ENCODE measurements around the gene TMTC2. TPM values are rescaled to one million over a fixed set of nuclear protein-coding genes. Genes with fewer than 3 reads are reported as not detected.
"Not testable (repeated sequence)": the region's sequence is repeated elsewhere in the genome, so short reads cannot be mapped to it uniquely, and the experiment has no call there.

TMTC2 gene
- total RNA-seq, 2 experiments from 2014 or later, result 1.8 to 2.1 TPM

- H3K4me3 ChIP-seq (ENCODE audit: low read length), result no peak overlapping the region
- intact Hi-C loops (cut with DNase I, micrococcal nuclease), result no loop called here
- H3K9me3 ChIP-seq (ENCODE audit: control insufficient read depth in 1 of 2, insufficient read depth in 1 of 2, low read length in 2 of 2), result no peaks in the 10 kb centered on the region
- H3K27me3 Mint-ChIP-seq, result no peaks in the 10 kb centered on the region
- no peak for ATAC-seq (ENCODE audit: poor library complexity)
- TF ChIP-seq, protein P1, sequence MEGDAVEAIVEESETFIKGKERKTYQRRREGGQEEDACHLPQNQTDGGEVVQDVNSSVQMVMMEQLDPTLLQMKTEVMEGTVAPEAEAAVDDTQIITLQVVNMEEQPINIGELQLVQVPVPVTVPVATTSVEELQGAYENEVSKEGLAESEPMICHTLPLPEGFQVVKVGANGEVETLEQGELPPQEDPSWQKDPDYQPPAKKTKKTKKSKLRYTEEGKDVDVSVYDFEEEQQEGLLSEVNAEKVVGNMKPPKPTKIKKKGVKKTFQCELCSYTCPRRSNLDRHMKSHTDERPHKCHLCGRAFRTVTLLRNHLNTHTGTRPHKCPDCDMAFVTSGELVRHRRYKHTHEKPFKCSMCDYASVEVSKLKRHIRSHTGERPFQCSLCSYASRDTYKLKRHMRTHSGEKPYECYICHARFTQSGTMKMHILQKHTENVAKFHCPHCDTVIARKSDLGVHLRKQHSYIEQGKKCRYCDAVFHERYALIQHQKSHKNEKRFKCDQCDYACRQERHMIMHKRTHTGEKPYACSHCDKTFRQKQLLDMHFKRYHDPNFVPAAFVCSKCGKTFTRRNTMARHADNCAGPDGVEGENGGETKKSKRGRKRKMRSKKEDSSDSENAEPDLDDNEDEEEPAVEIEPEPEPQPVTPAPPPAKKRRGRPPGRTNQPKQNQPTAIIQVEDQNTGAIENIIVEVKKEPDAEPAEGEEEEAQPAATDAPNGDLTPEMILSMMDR (IDR thresholded peaks at IDR 0.05), result no peak
- no peaks in the 10 kb centered on the region for H3K36me3 ChIP-seq (ENCODE audit: insufficient read depth, low read length)
- DNase-seq, result no peak
- no peaks in the 10 kb centered on the region for H3K27me3 ChIP-seq (ENCODE audit: control insufficient read depth in 1 of 2, insufficient read depth in 2 of 2, low read length in 2 of 2)
- no peaks in the 10 kb centered on the region for H3K4me1 Mint-ChIP-seq (ENCODE audit: low read depth)
- H3K9me3 Mint-ChIP-seq, result no peaks in the 10 kb centered on the region
- H3K36me3 Mint-ChIP-seq (ENCODE audit: low read depth), result no peaks in the 10 kb centered on the region
- no peaks in the 10 kb centered on the region for H3K4me1 ChIP-seq (ENCODE audit: insufficient read depth, low read length)
- ChIA-PET CTCF (interaction anchor here (0.6 kb wide), 1 partner anchor 293 kb away, joined by 3 read pairs; no protein-coding TSS in a partner anchor), POLR2A (no interaction called here)
- no peak overlapping the region for H3K4me3 Mint-ChIP-seq
- no peak overlapping the region for H3K27ac Mint-ChIP-seq
- H3K27ac ChIP-seq (ENCODE audit: low read depth in 1 of 2, low read length in 2 of 2), result no peak overlapping the region
These were observed 73.7 kb downstream of the TMTC2 start for GRCh38 chr12:82760423-82760822.

DNA sequence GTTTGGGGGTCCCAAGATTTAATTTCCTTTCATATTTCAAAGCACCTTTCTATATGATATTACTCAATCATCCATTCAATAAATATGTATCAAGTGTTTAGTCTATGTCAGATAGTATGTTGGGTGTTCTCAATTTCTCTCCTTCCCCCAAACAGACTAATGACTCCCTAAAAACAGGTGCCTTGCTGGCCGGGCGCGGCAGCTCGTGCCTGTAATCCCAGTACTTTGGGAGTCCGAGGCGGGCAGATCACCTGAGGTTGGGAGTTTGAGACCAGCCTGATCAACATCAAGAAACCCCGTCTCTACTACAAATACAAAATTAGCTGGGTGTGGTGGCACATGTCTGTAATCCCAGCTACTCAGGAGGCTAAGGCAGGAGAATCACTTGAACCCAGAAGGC lies 78.5 kb downstream of the TMTC2 start:
- H3K36me3 ChIP-seq (ENCODE audit: insufficient read depth, low read length); H3K27ac Mint-ChIP-seq; H3K36me3 Mint-ChIP-seq (ENCODE audit: low read depth); H3K4me1 Mint-ChIP-seq (ENCODE audit: low read depth); ATAC-seq (ENCODE audit: poor library complexity); H3K27me3 Mint-ChIP-seq; intact Hi-C loops (cut with DNase I, micrococcal nuclease); CTCF ChIA-PET; H3K27me3 ChIP-seq (ENCODE audit: control insufficient read depth in 1 of 2, insufficient read depth in 2 of 2, low read length in 2 of 2); H3K27ac ChIP-seq (ENCODE audit: low read depth in 1 of 2, low read length in 2 of 2); H3K4me1 ChIP-seq (ENCODE audit: insufficient read depth, low read length); H3K9me3 Mint-ChIP-seq; POLR2A ChIA-PET; DNase-seq; H3K4me3 ChIP-seq (ENCODE audit: low read length); H3K9me3 ChIP-seq (ENCODE audit: control insufficient read depth in 1 of 2, insufficient read depth in 1 of 2, low read length in 2 of 2); H3K4me3 Mint-ChIP-seq: not testable (repeated sequence)

GRCh38 chr12:82765971-82766705 lies 79.4 kb downstream of the TMTC2 start:
- Histone ChIP-seq H3K27me3 (ENCODE audit: control insufficient read depth in 1 of 2, insufficient read depth in 2 of 2, low read length in 2 of 2) (no peaks in the 10 kb centered on the region), H3K4me1 (ENCODE audit: insufficient read depth, low read length) (no peaks in the 10 kb centered on the region), H3K36me3 (ENCODE audit: insufficient read depth, low read length) (no peaks in the 10 kb centered on the region), H3K9me3 (ENCODE audit: control insufficient read depth in 1 of 2, insufficient read depth in 1 of 2, low read length in 2 of 2) (no peaks in the 10 kb centered on the region), H3K27ac (ENCODE audit: low read depth in 1 of 2, low read length in 2 of 2) (no peak overlapping the region), H3K4me3 (ENCODE audit: low read length) (no peak overlapping the region)
- POLR2A ChIA-PET, result no interaction called here
- intact Hi-C loops (cut with DNase I, micrococcal nuclease), result no loop called here
- no peak overlapping the region for H3K4me3 Mint-ChIP-seq
- DNase-seq, result no peak
- H3K9me3 Mint-ChIP-seq, result no peaks in the 10 kb centered on the region
- H3K36me3 Mint-ChIP-seq (ENCODE audit: low read depth), result no peaks in the 10 kb centered on the region
- no peaks in the 10 kb centered on the region for H3K27me3 Mint-ChIP-seq
- TF ChIP-seq, protein P1 (IDR thresholded peaks at IDR 0.05), result no peak
- no peak overlapping the region for H3K27ac Mint-ChIP-seq
- CTCF ChIA-PET, result no interaction called here
- H3K4me1 Mint-ChIP-seq (ENCODE audit: low read depth), result no peaks in the 10 kb centered on the region
- no peak for ATAC-seq (ENCODE audit: poor library complexity)

- Histone ChIP-seq H3K36me3 (ENCODE audit: insufficient read depth, low read length) (no peaks in the 10 kb centered on the region), H3K4me3 (ENCODE audit: low read length) (no peak overlapping the region), H3K27me3 (ENCODE audit: control insufficient read depth in 1 of 2, insufficient read depth in 2 of 2, low read length in 2 of 2) (no peaks in the 10 kb centered on the region), H3K27ac (ENCODE audit: low read depth in 1 of 2, low read length in 2 of 2) (no peak overlapping the region), H3K4me1 (ENCODE audit: insufficient read depth, low read length) (no peaks in the 10 kb centered on the region), H3K9me3 (ENCODE audit: control insufficient read depth in 1 of 2, insufficient read depth in 1 of 2, low read length in 2 of 2) (no peaks in the 10 kb centered on the region)
- Mint-ChIP-seq H3K9me3 (no peaks in the 10 kb centered on the region), H3K4me3 (no peak overlapping the region), H3K36me3 (ENCODE audit: low read depth) (no peaks in the 10 kb centered on the region), H3K27ac (no peak overlapping the region), H3K27me3 (no peaks in the 10 kb centered on the region), H3K4me1 (ENCODE audit: low read depth) (no peaks in the 10 kb centered on the region)
- ChIA-PET POLR2A (no interaction called here), CTCF (no interaction called here)
- TF ChIP-seq, protein P1 (IDR thresholded peaks at IDR 0.05), result no peak
- intact Hi-C loops (cut with DNase I, micrococcal nuclease), result no loop called here
- ATAC-seq (ENCODE audit: poor library complexity) (no peak), DNase-seq (no peak)
These were observed 88.0 kb downstream of the TMTC2 start for GRCh38 chr12:82774666-82775065.

Measured in CD4-positive, alpha-beta T cell (primary cell).